ENCODE measurements around the gene GSK3A. TPM values are rescaled to one million over a fixed set of nuclear protein-coding genes. Genes with fewer than 3 reads are reported as not detected.

GSK3A gene
- total and polyA plus RNA-seq, 9 of the 15 experiments (the other 6 are each of a cell fraction or from before 2014, with no cell fraction given): 0.62 to 90.7 (median 33.3) TPM

GRCh38 chr19:42244347-42245220 is 2.2 kb upstream of the GSK3A start (continued):
- peak; percentile 37; the same call in 1 of the 2 replicates for TF ChIP-seq HMGXB4 (CRISPR knock-in tag; IDR thresholded peaks at IDR 0.05)
- no peak for TF ChIP-seq ZNF280B (CRISPR knock-in tag; IDR thresholded peaks at IDR 0.05)
- no peak for TF ChIP-seq ZNF699 (CRISPR knock-in tag; IDR thresholded peaks at IDR 0.05; ENCODE audit: insufficient replicate concordance)
- no peak for TF ChIP-seq NFE2L1 (tag; IDR thresholded peaks at IDR 0.05; ENCODE audit: borderline replicate concordance, low read depth)
- no peak for TF ChIP-seq SMARCB1 (IDR thresholded peaks at IDR 0.05; ENCODE audit: insufficient read length, low read depth)
- TF ChIP-seq ELK3 (CRISPR knock-in tag; IDR thresholded peaks at IDR 0.05): peak; percentile 23; the same call in 1 of the 2 replicates
- TF ChIP-seq RCOR1 (IDR thresholded peaks at IDR 0.05; ENCODE audit: borderline replicate concordance in 1 of 2, low read depth in 2 of 2, low read length in 2 of 2): peak in 1 of 2 experiments; percentile 43; a peak in 1 of 4 replicates
- TF ChIP-seq ZNF318 (IDR thresholded peaks at IDR 0.05; ENCODE audit: borderline replicate concordance in 1 of 2, low read depth in 1 of 2): no peak
- no peak for TF ChIP-seq ZNF778 (CRISPR knock-in tag; IDR thresholded peaks at IDR 0.05)
